Hepatocyte (in vitro differentiated cells): ENCODE data around the gene RBP5. TPM values are rescaled to one million over a fixed set of nuclear protein-coding genes. Genes with fewer than 3 reads are reported as not detected.

ENCODE experiments used
- DNase-seq: peaks from one replicate; pipeline ENCODE4 v3.0.0-alpha.2; 2016; ENCODE audit warnings: low spot score
- H2AFZ ChIP-seq: fragments of 200-600 bp; sonication (generic); 2 replicates; pipeline ENCODE4 v1.6.0; 2016; ENCODE audit warnings: antibody characterized with exemption, mild to moderate bottlenecking
- H3K27ac ChIP-seq: fragments of 200-600 bp; sonication (generic); 2 replicates; pipeline ENCODE4 v1.5.1; 2016; ENCODE audit warnings: mild to moderate bottlenecking
- H3K27me3 ChIP-seq: fragments of 200-600 bp; sonication (generic); 2 replicates; pipeline ENCODE4 v1.6.1; 2016
- H3K36me3 ChIP-seq: fragments of 200-600 bp; sonication (generic); replicated peaks from 2 replicates; pipeline ENCODE4 v1.5.1; 2016; ENCODE audit warnings: low read depth; ENCODE audit not compliant: insufficient read depth
- H3K4me1 ChIP-seq: fragments of 200-600 bp; sonication (generic); 2 replicates; pipeline ENCODE4 v1.5.1; 2016; ENCODE audit warnings: mild to moderate bottlenecking, moderate library complexity; ENCODE audit not compliant: insufficient read depth
- H3K4me2 ChIP-seq: fragments of 200-600 bp; sonication (generic); 2 replicates; pipeline ENCODE4 v1.6.0; 2016
- H3K4me3 ChIP-seq: fragments of 200-600 bp; sonication (generic); 2 replicates; pipeline ENCODE4 v1.5.1; 2016; ENCODE audit warnings: mild to moderate bottlenecking
- H3K79me2 ChIP-seq: fragments of 200-600 bp; sonication (generic); 2 replicates; pipeline ENCODE4 v1.6.0; 2017; ENCODE audit warnings: mild to moderate bottlenecking
- H3K9me2 ChIP-seq: fragments of 200-600 bp; sonication (generic); replicated peaks from 2 replicates; pipeline ENCODE4 v1.6.0; 2017; ENCODE audit warnings: mild to moderate bottlenecking; ENCODE audit not compliant: insufficient read depth
- H3K9me3 ChIP-seq: fragments of 200-600 bp; sonication (generic); 2 replicates; pipeline ENCODE4 v1.5.1; 2016; ENCODE audit warnings: low read depth, mild to moderate bottlenecking
- H4K20me1 ChIP-seq: fragments of 200-600 bp; sonication (generic); 2 replicates; pipeline ENCODE4 v1.6.0; 2016; ENCODE audit warnings: mild to moderate bottlenecking; ENCODE audit not compliant: insufficient read depth, poor library complexity, severe bottlenecking
- EZH2 ChIP-seq: fragments of 200-600 bp; sonication (generic); IDR thresholded peaks from 2 replicates; pipeline ENCODE4 v1.6.1; 2016; ENCODE audit warnings: antibody characterized with exemption, mild to moderate bottlenecking, borderline replicate concordance
- EZH2phosphoT487 ChIP-seq: fragments of 200-600 bp; sonication (generic); IDR thresholded peaks from one replicate; pipeline ENCODE4 v1.6.1; 2018; ENCODE audit warnings: antibody characterized with exemption, mild to moderate bottlenecking, low read depth, moderate library complexity; ENCODE audit not compliant: unreplicated experiment, severe bottlenecking
- WGBS: methylation state at CpG from one replicate; pipeline ENCODE4 v1.1.6; 2016; ENCODE audit warnings: low lambda C conversion rate; ENCODE audit errors: missing lambda C conversion rate; 5-methylcytosine and 5-hydroxymethylcytosine counted together
- polyA plus RNA-seq: library from polyadenylated mRNA; unstranded; fragments of >200 nt; fragmentation: Nextera tagmentation; extraction: Ambion mirVana; gene quantifications from 2 replicates; pipeline ENCODE4 v1.2.1, GENCODE V29; 2016
- total RNA-seq: library from RNA; depleted of rRNA; stranded (reverse); fragments of >200 nt; gene quantifications from 2 replicates; pipeline ENCODE4 v1.2.3, GENCODE V29; 2014
- TF ChIP-seq, protein P1 (sequence below): fragments of 200-600 bp; sonication (generic); IDR thresholded peaks from 2 replicates; pipeline ENCODE4 v1.5.1; 2016; ENCODE audit warnings: antibody characterized with exemption, mild to moderate bottlenecking; ENCODE audit not compliant: poor library complexity

The RBP5 gene
- total and polyA plus RNA-seq, 2 experiments from 2014 or later: 11.1 to 30.0 TPM

GRCh38 chr12:7083125-7083524, 45.6 kb downstream of the RBP5 start:
- no peak overlapping the region for H2AFZ ChIP-seq
- H3K4me3 ChIP-seq: no peak overlapping the region
- no peaks in the 10 kb centered on the region for H3K9me3 ChIP-seq
- no peaks in the 10 kb centered on the region for H3K9me2 ChIP-seq
- H3K4me2 ChIP-seq: no peak overlapping the region
- H4K20me1 ChIP-seq: no peaks in the 10 kb centered on the region
- no peak for TF ChIP-seq EZH2phosphoT487
- no peak for TF ChIP-seq EZH2
- TF ChIP-seq, protein P1, sequence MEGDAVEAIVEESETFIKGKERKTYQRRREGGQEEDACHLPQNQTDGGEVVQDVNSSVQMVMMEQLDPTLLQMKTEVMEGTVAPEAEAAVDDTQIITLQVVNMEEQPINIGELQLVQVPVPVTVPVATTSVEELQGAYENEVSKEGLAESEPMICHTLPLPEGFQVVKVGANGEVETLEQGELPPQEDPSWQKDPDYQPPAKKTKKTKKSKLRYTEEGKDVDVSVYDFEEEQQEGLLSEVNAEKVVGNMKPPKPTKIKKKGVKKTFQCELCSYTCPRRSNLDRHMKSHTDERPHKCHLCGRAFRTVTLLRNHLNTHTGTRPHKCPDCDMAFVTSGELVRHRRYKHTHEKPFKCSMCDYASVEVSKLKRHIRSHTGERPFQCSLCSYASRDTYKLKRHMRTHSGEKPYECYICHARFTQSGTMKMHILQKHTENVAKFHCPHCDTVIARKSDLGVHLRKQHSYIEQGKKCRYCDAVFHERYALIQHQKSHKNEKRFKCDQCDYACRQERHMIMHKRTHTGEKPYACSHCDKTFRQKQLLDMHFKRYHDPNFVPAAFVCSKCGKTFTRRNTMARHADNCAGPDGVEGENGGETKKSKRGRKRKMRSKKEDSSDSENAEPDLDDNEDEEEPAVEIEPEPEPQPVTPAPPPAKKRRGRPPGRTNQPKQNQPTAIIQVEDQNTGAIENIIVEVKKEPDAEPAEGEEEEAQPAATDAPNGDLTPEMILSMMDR: no peak
- H3K27ac ChIP-seq: no peak overlapping the region
- H3K79me2 ChIP-seq: no peaks in the 10 kb centered on the region
- H3K4me1 ChIP-seq: peaks cover 8% of the 10 kb centered on the region
- no peak for DNase-seq
- H3K27me3 ChIP-seq: no peaks in the 10 kb centered on the region
- no peaks in the 10 kb centered on the region for H3K36me3 ChIP-seq

- H3K4me1 ChIP-seq: peaks cover 8% of the 10 kb centered on the region
- no peaks in the 10 kb centered on the region for H3K27me3 ChIP-seq
- TF ChIP-seq EZH2phosphoT487 (no peak), EZH2 (no peak)
- TF ChIP-seq, protein P1: no peak
- H3K4me3 ChIP-seq: no peak overlapping the region
- H2AFZ ChIP-seq: no peak overlapping the region
- H3K79me2 ChIP-seq: no peaks in the 10 kb centered on the region
- no peak overlapping the region for H3K4me2 ChIP-seq
- H4K20me1 ChIP-seq: no peaks in the 10 kb centered on the region
- no peak overlapping the region for H3K27ac ChIP-seq
- WGBS: 97% methylated on average over 14 of the region's 14 CpGs
- no peaks in the 10 kb centered on the region for H3K9me2 ChIP-seq
- DNase-seq: no peak
- H3K36me3 ChIP-seq: no peaks in the 10 kb centered on the region
- H3K9me3 ChIP-seq: no peaks in the 10 kb centered on the region
Measured at GRCh38 chr12:7081037-7081436, 47.7 kb downstream of the RBP5 start.

DNA sequence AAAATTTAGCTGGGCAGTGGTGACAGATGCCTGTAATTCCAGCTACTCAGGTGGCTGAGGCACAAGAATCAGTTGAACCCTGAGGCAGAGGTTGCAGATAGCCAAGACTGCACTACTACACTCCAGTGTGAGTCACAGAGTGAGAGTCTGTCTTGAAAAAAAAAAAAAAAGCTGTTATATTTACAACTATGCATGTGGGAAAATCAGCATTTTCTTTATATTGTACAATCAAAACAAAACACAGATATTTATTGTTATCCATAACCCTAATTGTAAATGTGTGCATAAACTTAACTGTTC, 48.9 kb downstream of the RBP5 start:
- H3K36me3 ChIP-seq: no peaks in the 10 kb centered on the region
- no peaks in the 10 kb centered on the region for H3K27me3 ChIP-seq
- H2AFZ ChIP-seq: no peak overlapping the region
- H3K79me2 ChIP-seq: no peaks in the 10 kb centered on the region
- H3K27ac ChIP-seq: peak overlapping the region; percentile 84
- no peaks in the 10 kb centered on the region for H3K9me2 ChIP-seq
- peak overlapping the region; percentile 10 for H3K4me2 ChIP-seq
- H3K4me1 ChIP-seq: peaks cover 8% of the 10 kb centered on the region
- no peaks in the 10 kb centered on the region for H4K20me1 ChIP-seq
- H3K9me3 ChIP-seq: no peaks in the 10 kb centered on the region
- no peak overlapping the region for H3K4me3 ChIP-seq
- TF ChIP-seq, protein P1: no peak
- TF ChIP-seq EZH2 (no peak), EZH2phosphoT487 (no peak)
- peak; percentile 30 for DNase-seq

- Histone ChIP-seq H4K20me1 (no peaks in the 10 kb centered on the region), H3K4me3 (no peak overlapping the region), H3K9me3 (no peaks in the 10 kb centered on the region), H3K4me2 (no peak overlapping the region), H3K9me2 (no peaks in the 10 kb centered on the region), H3K27ac (no peak overlapping the region), H3K36me3 (no peaks in the 10 kb centered on the region), H3K4me1 (peaks cover 8% of the 10 kb centered on the region), H3K79me2 (no peaks in the 10 kb centered on the region), H3K27me3 (no peaks in the 10 kb centered on the region), H2AFZ (no peak overlapping the region)
- 85% methylated on average over 4 of the region's 4 CpGs for WGBS
- no peak for TF ChIP-seq EZH2
- TF ChIP-seq, protein P1: no peak
- no peak for TF ChIP-seq EZH2phosphoT487
- DNase-seq: no peak
Measured at GRCh38 chr12:7078163-7078562, 50.5 kb downstream of the RBP5 start.
